VCaP (cell line): ENCODE results near the gene TMEM131.

Experiments
- H3K27ac ChIP-seq: fragments of 450-650 bp; 2 replicates; pipeline ENCODE4 v1.5.1; 2017
- TF ChIP-seq, protein P1 (sequence below): fragments of 450-650 bp; conservative IDR thresholded peaks from 2 replicates; pipeline ENCODE4 v1.5.1; 2017; ENCODE audit warnings: mild to moderate bottlenecking, moderate library complexity

Gene TMEM131

DNA sequence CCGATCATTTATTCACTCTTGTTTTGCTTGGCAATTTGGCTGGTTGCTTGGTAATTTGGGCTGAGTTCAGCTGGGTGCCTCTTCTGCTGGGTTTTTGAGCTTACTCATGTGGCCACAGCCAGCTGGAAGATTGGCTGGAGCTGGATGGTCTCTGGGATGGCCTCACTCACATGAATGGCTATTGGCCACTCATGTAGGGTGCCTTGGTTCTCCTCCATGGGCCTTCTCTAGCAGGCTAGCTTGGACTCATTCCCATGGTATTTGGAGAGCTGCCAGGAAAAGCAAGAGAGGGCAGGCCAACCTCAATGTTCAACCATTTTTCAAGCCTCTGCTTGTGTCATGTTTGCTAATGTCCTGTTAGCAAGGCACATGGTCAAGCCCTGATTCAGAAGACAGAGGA, 265.5 kb downstream of the TMEM131 start:
- TF ChIP-seq, protein P1, sequence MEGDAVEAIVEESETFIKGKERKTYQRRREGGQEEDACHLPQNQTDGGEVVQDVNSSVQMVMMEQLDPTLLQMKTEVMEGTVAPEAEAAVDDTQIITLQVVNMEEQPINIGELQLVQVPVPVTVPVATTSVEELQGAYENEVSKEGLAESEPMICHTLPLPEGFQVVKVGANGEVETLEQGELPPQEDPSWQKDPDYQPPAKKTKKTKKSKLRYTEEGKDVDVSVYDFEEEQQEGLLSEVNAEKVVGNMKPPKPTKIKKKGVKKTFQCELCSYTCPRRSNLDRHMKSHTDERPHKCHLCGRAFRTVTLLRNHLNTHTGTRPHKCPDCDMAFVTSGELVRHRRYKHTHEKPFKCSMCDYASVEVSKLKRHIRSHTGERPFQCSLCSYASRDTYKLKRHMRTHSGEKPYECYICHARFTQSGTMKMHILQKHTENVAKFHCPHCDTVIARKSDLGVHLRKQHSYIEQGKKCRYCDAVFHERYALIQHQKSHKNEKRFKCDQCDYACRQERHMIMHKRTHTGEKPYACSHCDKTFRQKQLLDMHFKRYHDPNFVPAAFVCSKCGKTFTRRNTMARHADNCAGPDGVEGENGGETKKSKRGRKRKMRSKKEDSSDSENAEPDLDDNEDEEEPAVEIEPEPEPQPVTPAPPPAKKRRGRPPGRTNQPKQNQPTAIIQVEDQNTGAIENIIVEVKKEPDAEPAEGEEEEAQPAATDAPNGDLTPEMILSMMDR, result no peak
- H3K27ac ChIP-seq, result no peak overlapping the region

DNA sequence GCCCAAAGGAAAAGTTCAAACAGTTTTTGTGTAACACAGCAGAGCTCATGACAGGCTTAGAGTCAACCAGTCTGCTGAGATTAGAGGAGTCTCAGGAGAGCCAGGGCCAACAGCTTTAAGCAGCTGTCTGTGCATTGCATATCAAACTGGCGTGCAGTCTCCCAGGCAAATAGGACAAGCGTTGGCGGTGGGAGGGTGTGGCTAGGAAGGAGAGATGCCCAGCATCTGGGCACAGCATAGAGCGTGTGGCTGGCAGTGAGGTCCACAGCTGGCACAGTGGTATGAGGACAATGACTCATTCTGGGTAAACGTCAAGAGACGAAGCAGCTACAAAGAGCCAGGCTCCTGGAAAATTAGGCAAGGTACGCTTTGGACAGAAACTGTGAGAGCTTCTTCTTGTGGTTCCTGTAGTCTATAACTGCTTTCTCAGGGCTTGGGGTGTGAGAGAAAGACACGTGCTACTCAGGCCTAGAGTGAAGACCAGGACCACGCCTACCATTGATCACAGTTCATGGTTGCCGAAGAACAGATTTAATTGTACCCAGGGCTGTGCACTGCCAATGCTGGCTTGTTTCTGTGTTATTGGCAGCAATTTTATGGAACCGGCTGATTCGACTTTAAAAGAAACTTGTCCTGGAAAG, 267.5 kb downstream of the TMEM131 start:
- no peak overlapping the region for H3K27ac ChIP-seq

DNA sequence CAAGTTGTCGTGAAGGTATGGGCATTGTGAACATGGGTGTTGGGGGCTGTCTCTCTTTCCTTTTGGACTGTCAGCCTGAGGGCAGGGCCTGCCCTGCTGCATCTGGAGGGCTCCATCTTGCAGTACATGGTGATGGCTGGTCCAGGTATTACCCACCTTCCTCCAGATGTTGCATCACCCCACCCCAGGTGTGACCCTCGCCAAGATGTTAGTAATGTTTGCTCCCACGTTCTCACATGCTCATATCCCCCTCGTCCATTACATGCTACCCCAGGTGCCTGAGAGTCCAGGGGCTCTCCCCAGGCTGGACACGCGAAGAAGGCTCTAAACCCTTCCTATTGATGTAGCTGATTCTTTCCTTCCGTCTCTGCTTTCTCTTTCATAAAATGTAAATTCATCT, 268.5 kb downstream of the TMEM131 start:
- H3K27ac ChIP-seq, result no peak overlapping the region
- TF ChIP-seq, protein P1, result no peak

More for the DNA sequence above, 267.5 kb downstream of the TMEM131 start:
- TF ChIP-seq, protein P1, result no peak

DNA sequence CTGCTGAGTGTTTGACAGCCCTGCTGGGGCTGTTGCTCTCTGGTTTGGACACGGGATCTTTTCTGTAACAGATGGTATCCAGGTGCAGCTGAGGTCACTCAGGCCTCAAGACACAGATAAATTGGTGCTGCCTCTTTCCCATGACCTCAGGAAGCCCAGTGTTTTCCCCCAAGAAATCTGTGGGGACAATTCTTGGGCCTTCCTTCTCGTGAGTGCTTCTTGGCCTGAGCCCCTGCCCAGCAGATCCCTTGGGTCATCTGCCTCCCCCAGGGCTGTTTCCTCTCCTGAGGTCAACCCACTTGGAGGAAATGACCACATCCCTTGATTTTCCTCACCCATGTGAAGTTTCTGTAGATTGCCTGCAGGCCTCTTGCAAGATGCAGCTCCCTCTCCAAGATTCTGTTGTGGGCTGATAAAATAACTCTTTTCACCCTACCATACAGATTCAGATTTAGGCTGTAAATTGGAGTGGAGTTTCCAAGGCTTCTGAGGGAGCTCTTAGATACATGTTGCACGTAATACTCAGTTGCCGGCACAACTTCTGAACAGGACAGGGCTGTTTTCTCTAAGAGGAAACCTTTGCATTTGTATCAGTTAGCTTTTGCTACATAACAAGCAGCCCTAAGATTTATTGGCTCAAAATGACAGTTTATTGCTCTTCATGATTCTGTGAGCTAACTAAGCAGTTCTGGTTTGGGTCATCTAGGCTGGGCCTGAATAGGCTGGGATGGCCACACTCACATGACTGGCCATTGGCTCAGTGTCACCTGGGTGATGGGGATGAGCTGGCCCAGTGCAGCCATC, 269.3 kb downstream of the TMEM131 start:
- no peak overlapping the region for H3K27ac ChIP-seq
- TF ChIP-seq, protein P1, result no peak

DNA sequence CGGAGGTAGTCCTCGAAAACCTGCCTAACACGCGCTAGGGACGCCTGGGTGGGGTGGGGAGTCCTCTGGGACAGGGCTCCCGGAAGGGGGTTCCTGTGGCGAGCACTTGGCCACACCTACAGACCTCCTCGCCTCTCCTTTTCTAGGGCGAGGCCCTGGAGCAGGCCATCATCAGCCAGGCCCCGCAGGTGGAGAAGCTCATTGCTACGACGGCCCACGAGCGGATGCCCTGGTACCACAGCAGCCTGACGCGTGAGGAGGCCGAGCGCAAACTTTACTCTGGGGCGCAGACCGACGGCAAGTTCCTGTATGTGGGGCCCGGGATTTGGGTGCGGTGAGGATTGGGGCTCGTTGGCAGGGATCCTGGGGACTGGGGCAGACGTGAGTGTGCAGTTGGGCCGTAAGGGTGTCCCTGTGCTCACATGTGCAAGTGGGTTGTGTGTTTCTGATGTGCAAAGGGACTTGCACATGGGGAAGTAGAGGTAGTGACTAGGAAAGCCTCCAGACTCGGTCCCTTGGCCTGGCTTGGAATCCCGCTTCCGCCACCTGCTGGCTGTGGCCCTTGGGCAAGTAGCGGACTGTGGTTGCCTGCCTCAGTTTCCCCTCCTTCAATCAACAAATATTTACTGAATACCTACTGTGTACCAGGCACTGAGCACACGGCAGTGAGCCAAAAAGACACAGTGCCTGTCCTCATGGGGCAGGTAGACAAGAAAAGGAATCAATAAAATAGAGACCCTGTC, 270.6 kb downstream of the TMEM131 start:
- no peak overlapping the region for H3K27ac ChIP-seq

DNA sequence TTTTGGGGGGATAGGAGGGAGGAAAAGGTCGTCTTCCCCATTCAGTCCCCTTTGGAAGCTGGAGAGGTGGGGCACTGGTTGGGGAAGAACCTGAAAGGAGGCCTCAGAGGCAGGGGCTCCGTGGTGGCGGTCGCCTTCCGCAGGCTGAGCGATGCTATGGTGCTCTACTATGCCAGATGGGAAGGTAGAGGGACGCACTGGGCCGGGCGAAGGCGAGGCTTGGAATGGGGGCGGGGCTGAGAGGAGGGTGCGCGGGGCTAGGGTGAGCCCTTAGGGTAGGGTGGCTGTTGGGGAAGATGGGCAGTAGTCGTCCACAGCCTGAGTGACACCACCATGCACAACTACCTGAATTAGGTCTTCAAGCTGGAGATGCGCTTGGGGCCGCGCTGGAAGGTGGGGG, 271.2 kb downstream of the TMEM131 start:
- TF ChIP-seq, protein P1, result no peak
- H3K27ac ChIP-seq, result no peak overlapping the region

More for the DNA sequence above, 270.6 kb downstream of the TMEM131 start:
- TF ChIP-seq, protein P1, result no peak

DNA sequence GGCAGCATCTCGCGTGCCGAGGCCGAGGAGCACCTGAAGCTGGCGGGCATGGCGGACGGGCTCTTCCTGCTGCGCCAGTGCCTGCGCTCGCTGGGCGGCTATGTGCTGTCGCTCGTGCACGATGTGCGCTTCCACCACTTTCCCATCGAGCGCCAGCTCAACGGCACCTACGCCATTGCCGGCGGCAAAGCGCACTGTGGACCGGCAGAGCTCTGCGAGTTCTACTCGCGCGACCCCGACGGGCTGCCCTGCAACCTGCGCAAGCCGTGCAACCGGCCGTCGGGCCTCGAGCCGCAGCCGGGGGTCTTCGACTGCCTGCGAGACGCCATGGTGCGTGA, 271.7 kb downstream of the TMEM131 start:
- TF ChIP-seq, protein P1, result no peak
- H3K27ac ChIP-seq, result no peak overlapping the region
